IPS-NIHi7 (cell line): ENCODE measurements around the gene OLIG3.

Source experiments
- DNase-seq: peaks from one replicate; pipeline ENCODE4 v3.0.0; 2012; ENCODE audit warnings: mixed read lengths; ENCODE audit errors: extremely low spot score

Gene OLIG3

GRCh38 chr6:137496368-137496767 is 2.2 kb upstream of the OLIG3 start:
- DNase-seq = no peak

- no peak for DNase-seq
These were observed 1.6 kb upstream of the OLIG3 start for GRCh38 chr6:137495703-137496336.

GRCh38 chr6:137494988-137495702 is 951 bp upstream of the OLIG3 start:
- DNase-seq = no peak

GRCh38 chr6:137493218-137494038 is 766 bp downstream of the OLIG3 start:
- DNase-seq = no peak

GRCh38 chr6:137492289-137493217 is 1.6 kb downstream of the OLIG3 start:
- DNase-seq = no peak

GRCh38 chr6:137491478-137491877 is 2.7 kb downstream of the OLIG3 start:
- no peak for DNase-seq

- no peak for DNase-seq
These were observed 3.2 kb downstream of the OLIG3 start for GRCh38 chr6:137490961-137491360.

GRCh38 chr6:137490006-137490905 is 3.9 kb downstream of the OLIG3 start:
- DNase-seq = no peak

GRCh38 chr6:137489046-137490005 is 4.9 kb downstream of the OLIG3 start:
- DNase-seq = peak; percentile 44

- DNase-seq = peak; percentile 31
These were observed 5.8 kb downstream of the OLIG3 start for GRCh38 chr6:137488150-137489045.

- DNase-seq = peak; percentile 12
These were observed 6.4 kb downstream of the OLIG3 start for GRCh38 chr6:137487869-137488149.

GRCh38 chr6:137487181-137487868 is 6.9 kb downstream of the OLIG3 start:
- DNase-seq = no peak

GRCh38 chr6:137486416-137486815 is 7.8 kb downstream of the OLIG3 start:
- peak; percentile 18 for DNase-seq

- no peak for DNase-seq
These were observed 13.8 kb downstream of the OLIG3 start for GRCh38 chr6:137480431-137480830.

GRCh38 chr6:137475103-137475502 is 19.1 kb downstream of the OLIG3 start:
- DNase-seq = no peak

- no peak for DNase-seq
These were observed 20.6 kb downstream of the OLIG3 start for GRCh38 chr6:137473598-137473997.

GRCh38 chr6:137472641-137473137 is 21.5 kb downstream of the OLIG3 start:
- no peak for DNase-seq

GRCh38 chr6:137471986-137472385 is 22.2 kb downstream of the OLIG3 start:
- DNase-seq = no peak
